DND-41 (cell line): ENCODE measurements around the gene LIN7C.

Experiments used
- ATAC-seq: fragments of 200-7000 bp; cut with Tn5 transposase; 3 replicates; pipeline ENCODE4 v1.9.1; 2021; ENCODE audit warnings: low read depth; ENCODE audit not compliant: insufficient read depth
- DNase-seq: peaks from one replicate; pipeline ENCODE4 v3.0.0-alpha.2; 2020
- H2AFZ ChIP-seq: 2 replicates; pipeline ENCODE4 v1.6.0; 2012; ENCODE audit warnings: low read depth, low read length
- H3K27ac ChIP-seq: 2 replicates; pipeline ENCODE4 v1.5.1; 2012; ENCODE audit warnings: low read length, inconsistent platforms
- H3K27me3 ChIP-seq: fragments of 200-600 bp; sonication (generic); 2 replicates; pipeline ENCODE4 v1.6.0; 2012; ENCODE audit warnings: low read length, mild to moderate bottlenecking, inconsistent platforms; ENCODE audit not compliant: insufficient read depth, poor library complexity
- H3K36me3 ChIP-seq: 2 replicates; pipeline ENCODE4 v1.5.1; 2012; ENCODE audit warnings: low read length, inconsistent platforms; ENCODE audit not compliant: insufficient read depth
- H3K4me1 ChIP-seq: 2 replicates; pipeline ENCODE4 v1.5.1; 2012; ENCODE audit warnings: mild to moderate bottlenecking, low read length; ENCODE audit not compliant: insufficient read depth
- H3K4me2 ChIP-seq: 2 replicates; pipeline ENCODE4 v1.6.0; 2012; ENCODE audit warnings: mild to moderate bottlenecking, moderate library complexity, low read length, inconsistent platforms; ENCODE audit not compliant: insufficient read depth
- H3K4me3 ChIP-seq, 2 experiments: fragments of 200-600 bp in 1 of 2; shearing (Covaris generic) in 1 of 2; 2 replicates each; pipeline ENCODE4 v1.5.1; 2012 to 2016; ENCODE audit warnings: inconsistent platforms in 2 of 2, low read length in 2 of 2, mild to moderate bottlenecking in 2 of 2, low read depth in 1 of 2, moderate library complexity in 1 of 2
- H3K79me2 ChIP-seq: 2 replicates; pipeline ENCODE4 v1.6.0; 2012; ENCODE audit warnings: low read length, inconsistent platforms; ENCODE audit not compliant: insufficient read depth
- H3K9ac ChIP-seq: 2 replicates; pipeline ENCODE4 v1.6.0; 2012; ENCODE audit warnings: low read depth, mild to moderate bottlenecking, inconsistent platforms, low read length, moderate library complexity
- H3K9me3 ChIP-seq: 2 replicates; pipeline ENCODE4 v1.5.1; 2012; ENCODE audit warnings: low read length, moderate library complexity, mild to moderate bottlenecking, inconsistent platforms; ENCODE audit not compliant: insufficient read depth, severe bottlenecking
- H4K20me1 ChIP-seq: 2 replicates; pipeline ENCODE4 v1.6.0; 2012; ENCODE audit warnings: low read length; ENCODE audit not compliant: insufficient read depth
- CTCF ChIP-seq: IDR thresholded peaks from 2 replicates; pipeline ENCODE4 v1.5.1; 2012; ENCODE audit warnings: borderline replicate concordance, low read length, moderate library complexity, mild to moderate bottlenecking; ENCODE audit not compliant: poor library complexity, severe bottlenecking; ENCODE audit errors: extremely low read depth
- EZH2 ChIP-seq: IDR thresholded peaks from 3 replicates; pipeline ENCODE4 v1.6.1; 2012; ENCODE audit warnings: borderline replicate concordance, low read depth, mild to moderate bottlenecking, moderate library complexity, low read length, inconsistent platforms; ENCODE audit not compliant: severe bottlenecking

Gene LIN7C

GRCh38 chr11:27456140-27456794, 50.3 kb downstream of the LIN7C start:
- no peaks in the 10 kb centered on the region for H4K20me1 ChIP-seq
- no peak overlapping the region for H3K27ac ChIP-seq
- H3K27me3 ChIP-seq, result no peaks in the 10 kb centered on the region
- H3K4me2 ChIP-seq, result no peak overlapping the region
- no peaks in the 10 kb centered on the region for H3K4me1 ChIP-seq
- no peak overlapping the region for H3K4me3 ChIP-seq
- ATAC-seq (no peak), DNase-seq (no peak)
- no peaks in the 10 kb centered on the region for H3K79me2 ChIP-seq
- H3K9me3 ChIP-seq, result no peaks in the 10 kb centered on the region
- H3K9ac ChIP-seq, result no peak overlapping the region
- H3K36me3 ChIP-seq, result no peaks in the 10 kb centered on the region
- TF ChIP-seq CTCF, result no peak
- TF ChIP-seq EZH2, result no peak
- H2AFZ ChIP-seq, result no peak overlapping the region

- no peaks in the 10 kb centered on the region for H4K20me1 ChIP-seq
- no peak overlapping the region for H3K27ac ChIP-seq
- H3K79me2 ChIP-seq, result no peaks in the 10 kb centered on the region
- no peaks in the 10 kb centered on the region for H3K36me3 ChIP-seq
- H3K9me3 ChIP-seq, result no peaks in the 10 kb centered on the region
- no peaks in the 10 kb centered on the region for H3K27me3 ChIP-seq
- H3K4me1 ChIP-seq, result no peaks in the 10 kb centered on the region
- no peak overlapping the region for H3K4me3 ChIP-seq
- DNase-seq, result no peak
- ATAC-seq, result no peak
- no peak for TF ChIP-seq EZH2
- TF ChIP-seq CTCF, result no peak
- no peak overlapping the region for H3K9ac ChIP-seq
- no peak overlapping the region for H3K4me2 ChIP-seq
- H2AFZ ChIP-seq, result no peak overlapping the region
Measured at GRCh38 chr11:27455667-27456066, 50.9 kb downstream of the LIN7C start.

GRCh38 chr11:27453701-27454100, 52.9 kb downstream of the LIN7C start:
- Histone ChIP-seq H3K4me1 (no peaks in the 10 kb centered on the region), H3K4me3 (no peak overlapping the region), H3K9me3 (no peaks in the 10 kb centered on the region), H4K20me1 (no peaks in the 10 kb centered on the region), H3K4me2 (no peak overlapping the region), H3K36me3 (no peaks in the 10 kb centered on the region), H3K27me3 (no peaks in the 10 kb centered on the region), H3K79me2 (no peaks in the 10 kb centered on the region), H3K9ac (no peak overlapping the region), H2AFZ (no peak overlapping the region), H3K27ac (no peak overlapping the region)
- ATAC-seq, result no peak
- TF ChIP-seq CTCF (no peak), EZH2 (no peak)
- DNase-seq, result no peak

GRCh38 chr11:27452147-27452546, 54.4 kb downstream of the LIN7C start:
- no peaks in the 10 kb centered on the region for H3K79me2 ChIP-seq

More at GRCh38 chr11:27452147-27452546, 54.4 kb downstream of the LIN7C start:
- no peaks in the 10 kb centered on the region for H4K20me1 ChIP-seq
- no peak overlapping the region for H3K4me2 ChIP-seq
- no peak overlapping the region for H3K27ac ChIP-seq
- ATAC-seq, result no peak
- H3K4me3 ChIP-seq, result no peak overlapping the region
- H3K9ac ChIP-seq, result no peak overlapping the region
- no peaks in the 10 kb centered on the region for H3K36me3 ChIP-seq
- no peak for TF ChIP-seq EZH2
- no peak for TF ChIP-seq CTCF
- no peaks in the 10 kb centered on the region for H3K27me3 ChIP-seq
- DNase-seq, result no peak
- no peaks in the 10 kb centered on the region for H3K9me3 ChIP-seq
- H3K4me1 ChIP-seq, result no peaks in the 10 kb centered on the region
- no peak overlapping the region for H2AFZ ChIP-seq
